ENCODE data around the gene KDM4D. TPM values are rescaled to one million over a fixed set of nuclear protein-coding genes. Genes with fewer than 3 reads are reported as not detected.
"Not testable (repeated sequence)": the region's sequence is repeated elsewhere in the genome, so short reads cannot be mapped to it uniquely, and the experiment has no call there.

The KDM4D gene
- polyA plus RNA-seq, 1 of the 3 experiments (the other 2 are of a cell fraction): 1.2 TPM

- H3K9me2 ChIP-seq; H3K4me1 ChIP-seq (ENCODE audit: control insufficient read depth in 1 of 2, insufficient read depth in 2 of 2, low read depth in 1 of 2, low read length in 1 of 2); H3K27me3 ChIP-seq (ENCODE audit: insufficient read depth); H3K27ac ChIP-seq (ENCODE audit: low read depth in 2 of 2, low read length in 1 of 2); H3F3A ChIP-seq (replicated peaks; ENCODE audit: insufficient read depth); H3K9ac ChIP-seq; H4K20me1 ChIP-seq (ENCODE audit: insufficient read depth); H3K9me3 ChIP-seq; H3K36me3 ChIP-seq (replicated peaks in 1 of 2; ENCODE audit: control insufficient read depth in 1 of 2, insufficient read depth in 2 of 2, low read length in 1 of 2); H3K4me3 ChIP-seq (ENCODE audit: low read depth in 2 of 2, low read length in 1 of 2); DNase-seq; CTCF ChIA-PET; H3K79me2 ChIP-seq (ENCODE audit: insufficient read depth); H2AFZ ChIP-seq (ENCODE audit: low read depth); POLR2A ChIA-PET; H3K4me2 ChIP-seq: not testable (repeated sequence)
- WGBS (ENCODE audit: low lambda C conversion rate): 72% methylated on average over 6 of the region's 9 CpGs
Observed at GRCh38 chr11:95025594-95025993, 52.1 kb downstream of the KDM4D start.

- Histone ChIP-seq H2AFZ (ENCODE audit: low read depth) (no peak overlapping the region), H3K9me3 (no peaks in the 10 kb centered on the region), H3K9ac (no peak overlapping the region), H4K20me1 (ENCODE audit: insufficient read depth) (no peaks in the 10 kb centered on the region), H3K36me3 (replicated peaks in 1 of 2; ENCODE audit: control insufficient read depth in 1 of 2, insufficient read depth in 2 of 2, low read length in 1 of 2) (no peaks in the 10 kb centered on the region), H3K4me2 (no peak overlapping the region), H3K4me3 (ENCODE audit: low read depth in 2 of 2, low read length in 1 of 2) (no peak overlapping the region), H3K27me3 (ENCODE audit: insufficient read depth) (no peaks in the 10 kb centered on the region), H3K79me2 (ENCODE audit: insufficient read depth) (no peaks in the 10 kb centered on the region), H3K4me1 (ENCODE audit: control insufficient read depth in 1 of 2, insufficient read depth in 2 of 2, low read depth in 1 of 2, low read length in 1 of 2) (no peaks in the 10 kb centered on the region; a peak in 1 of 4 replicates), H3K27ac (ENCODE audit: low read depth in 2 of 2, low read length in 1 of 2) (no peak overlapping the region), H3K9me2 (no peaks in the 10 kb centered on the region), H3F3A (replicated peaks; ENCODE audit: insufficient read depth) (no peaks in the 10 kb centered on the region)
- 43% methylated on average over 3 of the region's 3 CpGs for WGBS (ENCODE audit: low lambda C conversion rate)
- CTCF ChIA-PET: no interaction called here
- POLR2A ChIA-PET: no interaction called here
- TF ChIP-seq CTCF (IDR thresholded peaks at IDR 0.05): no peak
- TF ChIP-seq TCF12 (IDR thresholded peaks at IDR 0.05): no peak
- no peak for TF ChIP-seq TAF1 (IDR thresholded peaks at IDR 0.05; ENCODE audit: borderline replicate concordance, low read depth, low read length)
- no peak for TF ChIP-seq GABPA (IDR thresholded peaks at IDR 0.05; ENCODE audit: low read depth)
- TF ChIP-seq RAD21 (IDR thresholded peaks at IDR 0.05; ENCODE audit: low read length): no peak
- TF ChIP-seq NRF1 (IDR thresholded peaks at IDR 0.05; ENCODE audit: low read depth, low read length): no peak
- no peak for TF ChIP-seq CHD2 (IDR thresholded peaks at IDR 0.05; ENCODE audit: low read length, partially characterized antibody)
- no peak for TF ChIP-seq RXRA (IDR thresholded peaks at IDR 0.05; ENCODE audit: borderline replicate concordance, low read depth)
- TF ChIP-seq YY1 (IDR thresholded peaks at IDR 0.05; ENCODE audit: low read depth): no peak
- no peak for TF ChIP-seq JUND (IDR thresholded peaks at IDR 0.05)
- TF ChIP-seq RCOR1 (IDR thresholded peaks at IDR 0.05; ENCODE audit: low read length): no peak
- no peak for TF ChIP-seq FOSL2 (IDR thresholded peaks at IDR 0.05; ENCODE audit: borderline replicate concordance, low read depth)
- DNase-seq: no peak
Observed at GRCh38 chr11:95028357-95028756, 54.8 kb downstream of the KDM4D start.

- POLR2A ChIA-PET: no interaction called here
- H3K4me3 ChIP-seq (ENCODE audit: low read depth in 2 of 2, low read length in 1 of 2): no peak overlapping the region
- H3K27ac ChIP-seq (ENCODE audit: low read depth in 2 of 2, low read length in 1 of 2): no peak overlapping the region
- H4K20me1 ChIP-seq (ENCODE audit: insufficient read depth): no peaks in the 10 kb centered on the region
- no peaks in the 10 kb centered on the region for H3K9me3 ChIP-seq
- no peak overlapping the region for H3K4me2 ChIP-seq
- TF ChIP-seq SIN3A (IDR thresholded peaks at IDR 0.05; ENCODE audit: borderline replicate concordance, low read depth, low read length) (no peak), YY1 (IDR thresholded peaks at IDR 0.05; ENCODE audit: low read depth) (no peak)
- no peak overlapping the region for H3K9ac ChIP-seq
- no peak overlapping the region for H2AFZ ChIP-seq (ENCODE audit: low read depth)
- WGBS (ENCODE audit: low lambda C conversion rate): 64% methylated on average over 1 of the region's 1 CpG
- no peaks in the 10 kb centered on the region for H3F3A ChIP-seq (replicated peaks; ENCODE audit: insufficient read depth)
- CTCF ChIA-PET: interaction anchor here (1.3 to 1.5 kb wide), 3 partner anchors 14 to 46 kb away, joined by 3 to 4 read pairs (median 3); no protein-coding TSS in a partner anchor
- H3K9me2 ChIP-seq: no peaks in the 10 kb centered on the region
- DNase-seq: no peak
- H3K79me2 ChIP-seq (ENCODE audit: insufficient read depth): no peaks in the 10 kb centered on the region
- H3K36me3 ChIP-seq (replicated peaks in 1 of 2; ENCODE audit: control insufficient read depth in 1 of 2, insufficient read depth in 2 of 2, low read length in 1 of 2): no peaks in the 10 kb centered on the region
- H3K27me3 ChIP-seq (ENCODE audit: insufficient read depth): no peaks in the 10 kb centered on the region
- H3K4me1 ChIP-seq (ENCODE audit: control insufficient read depth in 1 of 2, insufficient read depth in 2 of 2, low read depth in 1 of 2, low read length in 1 of 2): no peaks in the 10 kb centered on the region; a peak in 1 of 4 replicates
Observed at GRCh38 chr11:95033051-95033450, 59.5 kb downstream of the KDM4D start.

All from SK-N-SH (cell line).